ENCODE measurements around the gene SBSN. TPM values are rescaled to one million over a fixed set of nuclear protein-coding genes. Genes with fewer than 3 reads are reported as not detected.
A peak's percentile ranks its signal among the peaks of the same experiment; 100 is the strongest.

SBSN gene
- total and polyA plus RNA-seq, 10 of the 15 experiments (the other 5 are each of a cell fraction or from before 2014, with no cell fraction given), result 0.09 TPM; not detected in 9

DNA sequence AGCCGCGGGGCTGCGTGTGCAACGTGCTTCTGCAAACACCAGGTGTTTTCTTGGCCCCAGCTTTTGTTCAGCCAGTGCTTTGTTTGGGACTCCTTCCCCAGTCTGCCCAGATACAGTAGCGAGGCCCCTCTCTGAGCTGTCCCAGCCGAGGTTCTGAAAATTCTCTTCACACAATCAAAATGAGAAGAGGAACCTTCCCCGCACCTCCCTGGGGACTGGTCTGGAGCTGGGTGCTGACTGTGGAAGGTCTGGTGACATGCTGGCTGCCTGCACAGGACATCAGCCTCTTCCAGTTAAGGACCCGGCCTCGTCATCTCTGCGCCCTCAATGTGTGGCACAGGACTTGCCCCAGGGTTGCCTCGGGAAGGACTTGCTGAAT, 31.2 kb upstream of the SBSN start (continued):
- TF ChIP-seq KLF5 (IDR thresholded peaks at IDR 0.05; ENCODE audit: partially characterized antibody), result no peak
- TF ChIP-seq PML (IDR thresholded peaks at IDR 0.05; ENCODE audit: low read length), result no peak
- TF ChIP-seq SMAD5 (IDR thresholded peaks at IDR 0.05; ENCODE audit: low read depth), result no peak
- no peak for TF ChIP-seq CTCF (IDR thresholded peaks at IDR 0.05 in 2 of 3, conservative IDR thresholded peaks at IDR 0.05 in 1 of 3; ENCODE audit: control insufficient read depth in 2 of 3, extremely low read depth in 1 of 3, insufficient read depth in 1 of 3, low read depth in 3 of 3, low read length in 3 of 3)
- TF ChIP-seq, protein P1, sequence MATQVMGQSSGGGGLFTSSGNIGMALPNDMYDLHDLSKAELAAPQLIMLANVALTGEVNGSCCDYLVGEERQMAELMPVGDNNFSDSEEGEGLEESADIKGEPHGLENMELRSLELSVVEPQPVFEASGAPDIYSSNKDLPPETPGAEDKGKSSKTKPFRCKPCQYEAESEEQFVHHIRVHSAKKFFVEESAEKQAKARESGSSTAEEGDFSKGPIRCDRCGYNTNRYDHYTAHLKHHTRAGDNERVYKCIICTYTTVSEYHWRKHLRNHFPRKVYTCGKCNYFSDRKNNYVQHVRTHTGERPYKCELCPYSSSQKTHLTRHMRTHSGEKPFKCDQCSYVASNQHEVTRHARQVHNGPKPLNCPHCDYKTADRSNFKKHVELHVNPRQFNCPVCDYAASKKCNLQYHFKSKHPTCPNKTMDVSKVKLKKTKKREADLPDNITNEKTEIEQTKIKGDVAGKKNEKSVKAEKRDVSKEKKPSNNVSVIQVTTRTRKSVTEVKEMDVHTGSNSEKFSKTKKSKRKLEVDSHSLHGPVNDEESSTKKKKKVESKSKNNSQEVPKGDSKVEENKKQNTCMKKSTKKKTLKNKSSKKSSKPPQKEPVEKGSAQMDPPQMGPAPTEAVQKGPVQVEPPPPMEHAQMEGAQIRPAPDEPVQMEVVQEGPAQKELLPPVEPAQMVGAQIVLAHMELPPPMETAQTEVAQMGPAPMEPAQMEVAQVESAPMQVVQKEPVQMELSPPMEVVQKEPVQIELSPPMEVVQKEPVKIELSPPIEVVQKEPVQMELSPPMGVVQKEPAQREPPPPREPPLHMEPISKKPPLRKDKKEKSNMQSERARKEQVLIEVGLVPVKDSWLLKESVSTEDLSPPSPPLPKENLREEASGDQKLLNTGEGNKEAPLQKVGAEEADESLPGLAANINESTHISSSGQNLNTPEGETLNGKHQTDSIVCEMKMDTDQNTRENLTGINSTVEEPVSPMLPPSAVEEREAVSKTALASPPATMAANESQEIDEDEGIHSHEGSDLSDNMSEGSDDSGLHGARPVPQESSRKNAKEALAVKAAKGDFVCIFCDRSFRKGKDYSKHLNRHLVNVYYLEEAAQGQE (IDR thresholded peaks at IDR 0.05; ENCODE audit: low read depth, low read length), result peak; percentile 89
- TF ChIP-seq PKNOX1 (IDR thresholded peaks at IDR 0.05), result no peak
- no peak for TF ChIP-seq IKZF2 (IDR thresholded peaks at IDR 0.05)
- TF ChIP-seq RFX5 (IDR thresholded peaks at IDR 0.05; ENCODE audit: low read depth, low read length), result peak; percentile 90
- TF ChIP-seq NRF1 (conservative IDR thresholded peaks at IDR 0.05; ENCODE audit: low read depth, low read length), result no peak

Data from GM12878 (cell line).